Epithelial cell of proximal tubule (primary cell): ENCODE data around the gene RAB5B. TPM values are rescaled to one million over a fixed set of nuclear protein-coding genes. Genes with fewer than 3 reads are reported as not detected.
"Not testable (repeated sequence)": the region's sequence is repeated elsewhere in the genome, so short reads cannot be mapped to it uniquely, and the experiment has no call there.

ENCODE experiments used
- DNase-seq: peaks from one replicate; pipeline ENCODE4 v3.0.0-alpha.2; 2011; ENCODE audit warnings: low read depth
- H3K4me3 ChIP-seq: 2 replicates; pipeline ENCODE4 v1.5.1; 2011; ENCODE audit warnings: low read depth, mild to moderate bottlenecking, low read length
- total RNA-seq: library from RNA; depleted of rRNA; stranded (reverse); fragments of >200 nt; gene quantifications from 2 replicates; pipeline ENCODE4 v1.2.3, GENCODE V29; 2015
- TF ChIP-seq, protein P1 (sequence below): conservative IDR thresholded peaks from 2 replicates; pipeline ENCODE4 v1.5.1; 2012; ENCODE audit warnings: low read depth, mild to moderate bottlenecking, low read length

The RAB5B gene
- total RNA-seq, 1 donor from 2014 or later: 61.5 TPM

DNA sequence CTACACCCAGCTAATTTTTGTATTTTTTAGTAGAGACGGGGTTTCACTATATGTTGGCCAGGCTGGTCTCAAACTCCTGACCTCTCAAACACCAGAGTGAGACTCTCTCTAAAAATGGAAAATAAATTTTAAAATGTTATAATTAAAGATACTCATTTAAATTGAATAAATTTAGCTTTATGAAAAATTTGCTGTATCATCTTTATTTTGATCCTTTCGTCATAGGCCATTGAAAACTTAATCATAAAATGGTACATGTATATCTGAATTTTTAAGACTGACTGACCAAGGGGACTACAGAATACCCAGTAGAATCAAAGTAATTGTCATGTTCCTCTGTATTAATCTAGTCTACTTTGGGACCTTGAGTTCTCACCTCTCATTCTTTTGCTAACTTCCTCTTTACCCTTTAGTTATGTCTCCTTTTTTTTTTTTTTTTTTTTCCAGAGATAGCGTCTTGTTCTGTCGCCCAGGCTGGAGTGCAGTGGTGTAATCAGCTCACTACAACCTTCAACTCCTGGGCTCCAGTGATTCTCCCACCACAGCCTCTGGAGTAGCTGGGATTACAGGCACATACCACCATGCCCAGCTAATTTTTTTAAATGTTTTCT lies 9.5 kb downstream of the RAB5B start:
- no peak overlapping the region for H3K4me3 ChIP-seq
- no peak for DNase-seq
- TF ChIP-seq, protein P1, sequence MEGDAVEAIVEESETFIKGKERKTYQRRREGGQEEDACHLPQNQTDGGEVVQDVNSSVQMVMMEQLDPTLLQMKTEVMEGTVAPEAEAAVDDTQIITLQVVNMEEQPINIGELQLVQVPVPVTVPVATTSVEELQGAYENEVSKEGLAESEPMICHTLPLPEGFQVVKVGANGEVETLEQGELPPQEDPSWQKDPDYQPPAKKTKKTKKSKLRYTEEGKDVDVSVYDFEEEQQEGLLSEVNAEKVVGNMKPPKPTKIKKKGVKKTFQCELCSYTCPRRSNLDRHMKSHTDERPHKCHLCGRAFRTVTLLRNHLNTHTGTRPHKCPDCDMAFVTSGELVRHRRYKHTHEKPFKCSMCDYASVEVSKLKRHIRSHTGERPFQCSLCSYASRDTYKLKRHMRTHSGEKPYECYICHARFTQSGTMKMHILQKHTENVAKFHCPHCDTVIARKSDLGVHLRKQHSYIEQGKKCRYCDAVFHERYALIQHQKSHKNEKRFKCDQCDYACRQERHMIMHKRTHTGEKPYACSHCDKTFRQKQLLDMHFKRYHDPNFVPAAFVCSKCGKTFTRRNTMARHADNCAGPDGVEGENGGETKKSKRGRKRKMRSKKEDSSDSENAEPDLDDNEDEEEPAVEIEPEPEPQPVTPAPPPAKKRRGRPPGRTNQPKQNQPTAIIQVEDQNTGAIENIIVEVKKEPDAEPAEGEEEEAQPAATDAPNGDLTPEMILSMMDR: no peak

DNA sequence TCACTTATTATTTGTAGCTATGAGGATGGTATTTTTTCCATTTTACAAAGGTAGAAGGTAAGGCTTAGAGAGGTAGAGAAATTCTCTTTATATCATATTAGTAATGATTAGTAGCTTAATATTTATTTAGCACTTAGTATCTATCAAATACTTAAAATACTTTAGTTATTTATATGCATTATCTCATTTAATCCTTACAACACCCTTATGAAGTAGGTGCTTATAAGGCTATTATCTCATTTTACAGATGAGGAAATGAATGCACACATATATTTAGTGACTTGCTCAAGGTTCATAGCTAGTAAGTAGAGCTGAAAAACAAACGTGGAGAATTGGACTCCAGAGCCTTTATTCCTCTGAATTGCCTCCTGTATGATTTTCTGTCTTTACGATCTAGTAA lies 11.0 kb downstream of the RAB5B start:
- TF ChIP-seq, protein P1: no peak
- H3K4me3 ChIP-seq: no peak overlapping the region
- DNase-seq: no peak

DNA sequence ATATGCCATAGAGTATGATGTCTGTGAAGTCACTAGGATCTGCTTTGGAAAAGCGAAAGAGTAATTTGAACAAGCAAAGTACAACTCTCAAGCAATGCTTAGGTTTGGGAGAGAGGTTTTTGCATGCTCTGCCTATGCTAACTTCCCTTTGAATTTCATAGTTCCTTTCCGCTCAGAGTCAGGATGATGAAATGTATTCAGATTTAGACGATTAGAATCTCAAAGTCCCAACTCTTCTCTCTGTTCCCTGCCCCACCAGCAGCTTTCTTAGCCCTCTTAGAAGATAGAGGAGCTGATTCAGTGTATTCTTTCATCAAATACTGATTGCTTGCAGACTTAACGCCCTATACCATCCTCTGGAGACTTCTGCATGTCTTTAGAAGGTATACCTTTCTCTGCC lies 11.5 kb downstream of the RAB5B start:
- no peak for DNase-seq
- no peak overlapping the region for H3K4me3 ChIP-seq
- TF ChIP-seq, protein P1: no peak

DNA sequence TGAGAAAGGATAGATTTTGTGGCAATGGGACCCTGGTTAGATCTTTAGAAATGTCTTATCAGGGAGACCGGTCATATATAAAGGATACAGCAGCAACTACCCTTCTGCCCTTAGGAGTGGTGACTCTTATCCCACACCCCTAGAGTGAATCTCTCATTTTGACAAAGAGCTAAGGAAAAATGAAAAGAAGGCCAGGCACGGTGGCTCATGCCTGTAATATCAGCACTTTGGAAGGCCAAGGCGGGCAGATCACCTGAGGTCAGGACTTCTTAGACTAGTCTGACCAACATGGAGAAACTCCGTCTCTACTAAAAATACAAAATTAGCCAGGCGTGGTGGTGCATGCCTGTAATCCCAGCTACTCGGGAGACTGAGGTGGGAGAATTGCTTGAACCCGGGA lies 12.1 kb downstream of the RAB5B start:
- H3K4me3 ChIP-seq, DNase-seq: not testable (repeated sequence)

DNA sequence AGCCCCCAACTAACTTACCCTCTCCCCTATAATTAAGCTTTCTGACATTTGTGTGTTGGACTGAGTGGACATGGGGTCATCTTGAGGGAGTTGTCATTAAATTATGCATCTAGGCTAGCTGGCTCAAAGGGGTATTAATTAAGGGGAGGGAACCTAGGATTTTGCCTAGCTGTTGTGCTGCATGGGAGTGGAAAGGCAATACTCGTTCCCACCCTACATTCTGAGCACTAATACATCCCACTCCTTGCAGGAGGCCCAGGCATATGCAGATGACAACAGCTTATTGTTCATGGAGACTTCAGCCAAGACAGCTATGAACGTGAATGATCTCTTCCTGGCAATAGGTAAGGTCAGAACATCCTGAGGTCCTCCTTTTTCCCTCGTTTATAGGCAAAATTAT lies 17.2 kb downstream of the RAB5B start:
- TF ChIP-seq, protein P1: no peak
- no peak overlapping the region for H3K4me3 ChIP-seq
- no peak for DNase-seq

DNA sequence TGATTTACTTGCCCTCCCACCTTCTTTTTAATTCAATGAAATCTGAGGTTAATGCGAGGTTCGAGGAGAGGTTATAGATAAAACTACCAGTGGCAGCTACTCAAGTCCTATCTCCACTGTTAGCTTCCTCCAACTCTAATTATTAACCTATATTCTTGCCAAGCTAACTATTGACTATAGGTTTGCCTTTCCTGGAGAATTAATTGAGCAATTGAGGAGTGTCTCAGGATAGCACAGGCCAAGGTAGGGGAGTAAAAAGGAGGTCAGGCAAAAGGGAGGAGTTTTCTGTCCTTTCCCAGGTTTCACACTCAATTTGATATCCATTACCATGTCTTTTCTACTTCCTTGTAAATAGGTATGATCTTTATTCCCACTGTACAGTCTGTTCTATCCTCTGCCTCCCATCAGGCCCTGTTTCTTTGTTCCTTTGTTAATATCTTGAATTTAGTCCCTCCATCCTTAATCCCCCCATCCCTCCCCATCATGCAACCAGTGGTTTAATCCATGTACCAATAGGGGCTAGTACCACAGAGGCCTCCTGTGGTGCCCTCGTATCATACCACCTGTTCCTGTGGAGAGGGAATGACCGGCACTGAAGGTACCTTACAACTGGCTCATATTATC lies 19.5 kb downstream of the RAB5B start:
- H3K4me3 ChIP-seq: no peak overlapping the region
- DNase-seq: no peak
- TF ChIP-seq, protein P1: no peak

DNA sequence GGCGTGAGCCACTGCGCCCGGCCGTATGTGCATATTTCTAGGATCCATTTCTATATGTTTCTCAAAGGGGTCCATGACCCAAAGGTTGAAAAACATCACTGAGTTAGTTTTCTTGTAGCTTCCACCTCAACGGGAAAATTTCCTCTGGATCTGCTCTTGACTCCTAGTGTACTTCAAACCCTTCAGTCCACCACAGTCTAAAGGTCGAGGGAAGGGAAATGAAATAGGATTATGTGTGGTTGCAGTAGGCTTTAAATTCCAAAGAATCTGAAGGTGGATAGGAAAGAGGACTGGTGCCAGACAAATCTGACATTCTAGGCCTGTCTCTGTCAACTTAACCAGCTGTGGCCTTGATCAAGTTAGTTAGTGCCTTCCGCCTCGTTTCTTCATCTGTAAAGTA lies 21.5 kb downstream of the RAB5B start:
- DNase-seq: no peak
- TF ChIP-seq, protein P1: no peak
- no peak overlapping the region for H3K4me3 ChIP-seq
